ENCODE results near the gene ATPAF2.

Gene ATPAF2

DNA sequence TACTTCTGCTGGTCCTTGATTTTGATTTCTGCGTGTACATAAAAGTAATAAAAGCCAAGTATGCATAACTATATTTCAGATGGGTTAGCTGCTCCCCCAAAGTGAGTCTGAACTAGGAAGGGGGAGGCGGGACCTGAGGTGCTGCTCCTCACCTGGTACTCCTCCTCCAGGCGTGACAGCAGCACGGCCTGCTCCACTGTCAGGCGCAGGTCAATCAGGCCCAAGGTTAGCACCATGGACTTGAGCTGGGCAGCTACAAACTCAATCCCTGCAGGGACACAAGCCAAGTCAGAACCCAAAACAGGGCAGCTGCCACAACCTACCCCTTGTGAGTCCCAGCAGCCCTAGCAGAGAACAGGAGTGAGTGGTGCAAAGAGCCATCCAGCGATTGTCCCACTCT, 18.0 kb downstream of the ATPAF2 start:
- H3K4me2 ChIP-seq, result no peak overlapping the region
- no peaks in the 10 kb centered on the region for H4K20me1 ChIP-seq (ENCODE audit: insufficient read depth)
- H3K9ac ChIP-seq, result no peak overlapping the region
- no peaks in the 10 kb centered on the region for H3K27me3 ChIP-seq (ENCODE audit: insufficient read depth, low read depth)
- H3K4me1 ChIP-seq (ENCODE audit: low read depth, poor library complexity, severe bottlenecking), result no peaks in the 10 kb centered on the region
- H3K27ac ChIP-seq, result no peak overlapping the region
- no peaks in the 10 kb centered on the region for H3K36me3 ChIP-seq (ENCODE audit: insufficient read depth)
- TF ChIP-seq, protein P1, sequence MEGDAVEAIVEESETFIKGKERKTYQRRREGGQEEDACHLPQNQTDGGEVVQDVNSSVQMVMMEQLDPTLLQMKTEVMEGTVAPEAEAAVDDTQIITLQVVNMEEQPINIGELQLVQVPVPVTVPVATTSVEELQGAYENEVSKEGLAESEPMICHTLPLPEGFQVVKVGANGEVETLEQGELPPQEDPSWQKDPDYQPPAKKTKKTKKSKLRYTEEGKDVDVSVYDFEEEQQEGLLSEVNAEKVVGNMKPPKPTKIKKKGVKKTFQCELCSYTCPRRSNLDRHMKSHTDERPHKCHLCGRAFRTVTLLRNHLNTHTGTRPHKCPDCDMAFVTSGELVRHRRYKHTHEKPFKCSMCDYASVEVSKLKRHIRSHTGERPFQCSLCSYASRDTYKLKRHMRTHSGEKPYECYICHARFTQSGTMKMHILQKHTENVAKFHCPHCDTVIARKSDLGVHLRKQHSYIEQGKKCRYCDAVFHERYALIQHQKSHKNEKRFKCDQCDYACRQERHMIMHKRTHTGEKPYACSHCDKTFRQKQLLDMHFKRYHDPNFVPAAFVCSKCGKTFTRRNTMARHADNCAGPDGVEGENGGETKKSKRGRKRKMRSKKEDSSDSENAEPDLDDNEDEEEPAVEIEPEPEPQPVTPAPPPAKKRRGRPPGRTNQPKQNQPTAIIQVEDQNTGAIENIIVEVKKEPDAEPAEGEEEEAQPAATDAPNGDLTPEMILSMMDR (conservative IDR thresholded peaks at IDR 0.05; ENCODE audit: low read depth, low read length), result no peak
- no peak overlapping the region for H3K4me3 ChIP-seq (IDR thresholded peaks at IDR 0.05; ENCODE audit: insufficient read depth, low read depth, low read length)
- no peak overlapping the region for H2AFZ ChIP-seq (ENCODE audit: low read depth)
- no peaks in the 10 kb centered on the region for H3K79me2 ChIP-seq (ENCODE audit: insufficient read depth, low read depth)

DNA sequence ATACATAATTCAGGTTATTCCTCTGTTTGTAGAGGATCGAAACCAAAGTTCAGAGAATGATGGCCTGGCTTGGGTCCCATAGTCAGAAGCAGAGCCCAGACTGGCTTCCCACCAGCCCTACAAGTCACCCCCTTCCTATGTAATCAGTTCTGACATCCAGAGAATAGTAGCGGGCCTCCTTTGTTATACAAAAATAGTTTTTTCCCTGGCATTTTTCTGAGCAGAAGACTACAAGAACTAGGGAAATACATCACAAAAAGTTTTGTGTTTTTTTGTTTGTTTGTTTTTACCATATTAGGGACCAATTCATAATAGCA, 19.2 kb downstream of the ATPAF2 start:
- Histone ChIP-seq H3K9ac (no peak overlapping the region), H3K4me3 (IDR thresholded peaks at IDR 0.05; ENCODE audit: insufficient read depth, low read depth, low read length) (no peak overlapping the region), H4K20me1 (ENCODE audit: insufficient read depth) (no peaks in the 10 kb centered on the region), H3K4me1 (ENCODE audit: low read depth, poor library complexity, severe bottlenecking) (no peaks in the 10 kb centered on the region), H3K27me3 (ENCODE audit: insufficient read depth, low read depth) (no peaks in the 10 kb centered on the region), H3K36me3 (ENCODE audit: insufficient read depth) (no peaks in the 10 kb centered on the region), H3K4me2 (no peak overlapping the region), H3K79me2 (ENCODE audit: insufficient read depth, low read depth) (no peaks in the 10 kb centered on the region), H3K27ac (no peak overlapping the region), H2AFZ (ENCODE audit: low read depth) (no peak overlapping the region)
- TF ChIP-seq, protein P1 (conservative IDR thresholded peaks at IDR 0.05; ENCODE audit: low read depth, low read length), result no peak

DNA sequence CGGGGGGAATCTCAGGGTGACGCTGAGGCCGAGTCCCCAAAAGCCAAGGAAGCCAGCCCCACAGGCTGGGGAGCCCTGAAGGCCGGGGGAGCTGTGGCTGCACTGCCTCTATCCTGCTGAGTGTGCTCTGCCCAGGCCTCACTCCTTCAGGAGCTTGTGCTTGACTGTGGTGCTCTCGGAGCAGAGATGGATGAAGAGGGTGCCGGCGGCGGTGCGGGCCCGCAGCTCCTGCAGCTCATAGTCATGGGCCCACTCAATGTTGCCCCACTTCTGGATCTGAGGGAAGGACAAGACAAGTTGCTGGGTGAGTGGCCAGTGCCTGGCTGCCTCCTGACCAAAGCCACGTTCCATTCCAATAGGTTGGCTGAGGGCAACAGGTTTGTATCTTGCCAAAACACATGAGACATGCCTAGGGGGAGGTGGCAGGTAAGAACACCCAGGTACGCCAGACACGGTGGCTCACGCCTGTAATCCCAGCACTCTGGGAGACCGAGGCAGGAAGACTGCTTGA, 20.5 kb downstream of the ATPAF2 start:
- H3K9ac ChIP-seq, result no peak overlapping the region
- H3K4me1 ChIP-seq (ENCODE audit: low read depth, poor library complexity, severe bottlenecking), result no peaks in the 10 kb centered on the region
- no peak overlapping the region for H3K4me3 ChIP-seq (IDR thresholded peaks at IDR 0.05; ENCODE audit: insufficient read depth, low read depth, low read length)
- H2AFZ ChIP-seq (ENCODE audit: low read depth), result no peak overlapping the region
- no peak overlapping the region for H3K4me2 ChIP-seq
- no peaks in the 10 kb centered on the region for H4K20me1 ChIP-seq (ENCODE audit: insufficient read depth)
- no peak overlapping the region for H3K27ac ChIP-seq
- no peaks in the 10 kb centered on the region for H3K27me3 ChIP-seq (ENCODE audit: insufficient read depth, low read depth)
- no peaks in the 10 kb centered on the region for H3K79me2 ChIP-seq (ENCODE audit: insufficient read depth, low read depth)
- TF ChIP-seq, protein P1 (conservative IDR thresholded peaks at IDR 0.05; ENCODE audit: low read depth, low read length), result no peak
- H3K36me3 ChIP-seq (ENCODE audit: insufficient read depth), result no peaks in the 10 kb centered on the region

DNA sequence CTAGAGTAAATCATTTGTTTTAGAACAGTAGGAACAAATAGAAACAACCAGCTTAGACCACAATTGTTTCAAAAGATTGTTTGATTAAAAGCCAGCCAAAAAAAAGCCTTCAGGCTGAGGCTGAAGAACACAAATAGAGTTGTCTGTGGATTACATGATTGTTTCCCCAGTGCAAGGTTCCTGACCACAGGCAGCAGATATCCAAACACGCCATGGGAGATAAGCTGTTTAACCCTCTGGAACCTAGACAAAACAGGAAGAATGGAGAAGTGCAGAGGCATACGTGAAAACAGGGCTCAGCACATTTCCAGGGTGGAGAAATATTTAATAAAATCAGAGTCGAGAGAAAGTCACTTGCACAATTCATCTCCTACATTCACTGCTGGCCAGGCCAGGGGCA, 21.0 kb downstream of the ATPAF2 start:
- Histone ChIP-seq H3K79me2 (ENCODE audit: insufficient read depth, low read depth) (no peaks in the 10 kb centered on the region), H3K4me3 (IDR thresholded peaks at IDR 0.05; ENCODE audit: insufficient read depth, low read depth, low read length) (no peak overlapping the region), H3K4me1 (ENCODE audit: low read depth, poor library complexity, severe bottlenecking) (no peaks in the 10 kb centered on the region), H3K27me3 (ENCODE audit: insufficient read depth, low read depth) (no peaks in the 10 kb centered on the region), H4K20me1 (ENCODE audit: insufficient read depth) (no peaks in the 10 kb centered on the region), H2AFZ (ENCODE audit: low read depth) (no peak overlapping the region), H3K4me2 (no peak overlapping the region), H3K27ac (no peak overlapping the region), H3K9ac (no peak overlapping the region), H3K36me3 (ENCODE audit: insufficient read depth) (no peaks in the 10 kb centered on the region)
- TF ChIP-seq, protein P1 (conservative IDR thresholded peaks at IDR 0.05; ENCODE audit: low read depth, low read length), result no peak
